Astrocyte of the cerebellum (primary cell): ENCODE results near the gene CDK14.

ENCODE experiments used
- DNase-seq: peaks from one replicate; pipeline ENCODE4 v3.0.0-alpha.2; 2011; ENCODE audit warnings: low read depth
- H3K4me3 ChIP-seq: 2 replicates; pipeline ENCODE4 v1.5.1; 2011; ENCODE audit warnings: mild to moderate bottlenecking, low read depth, low read length, moderate library complexity
- in situ Hi-C: cut with HindIII; loops from 2 replicates; pipeline ENCODE4 v1.10.0; 2017; ENCODE audit warnings: low sequenced_read_pairs
- TF ChIP-seq, protein P1 (sequence below): IDR thresholded peaks from 2 replicates; pipeline ENCODE4 v1.5.1; 2012; ENCODE audit warnings: low read length, low read depth, moderate library complexity, mild to moderate bottlenecking; ENCODE audit errors: missing control alignments

The CDK14 gene

DNA sequence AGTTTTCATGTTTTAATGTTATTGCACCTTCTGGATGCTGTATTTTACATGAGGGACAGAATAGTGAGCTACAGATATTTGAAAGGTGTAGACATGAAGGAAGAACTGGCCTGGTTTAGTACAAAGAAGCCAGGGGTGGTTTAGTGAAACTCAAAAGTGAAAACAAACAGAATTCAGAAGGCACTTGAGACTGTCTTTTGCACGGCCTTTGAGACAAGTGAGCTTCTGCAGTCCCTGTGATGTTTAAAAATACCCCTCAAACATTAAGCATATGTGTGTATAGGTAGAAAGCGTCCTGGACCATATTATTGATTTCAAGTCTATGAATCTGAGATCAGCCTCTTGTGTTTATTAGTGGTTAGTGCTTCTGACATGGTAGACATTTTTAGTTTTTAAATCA is 118.9 kb downstream of the CDK14 start:
- no peak for DNase-seq
- in situ Hi-C loops: loop anchor here (5.0 kb wide), 1 partner anchor 42 kb away; no protein-coding TSS in a partner anchor
- TF ChIP-seq, protein P1, sequence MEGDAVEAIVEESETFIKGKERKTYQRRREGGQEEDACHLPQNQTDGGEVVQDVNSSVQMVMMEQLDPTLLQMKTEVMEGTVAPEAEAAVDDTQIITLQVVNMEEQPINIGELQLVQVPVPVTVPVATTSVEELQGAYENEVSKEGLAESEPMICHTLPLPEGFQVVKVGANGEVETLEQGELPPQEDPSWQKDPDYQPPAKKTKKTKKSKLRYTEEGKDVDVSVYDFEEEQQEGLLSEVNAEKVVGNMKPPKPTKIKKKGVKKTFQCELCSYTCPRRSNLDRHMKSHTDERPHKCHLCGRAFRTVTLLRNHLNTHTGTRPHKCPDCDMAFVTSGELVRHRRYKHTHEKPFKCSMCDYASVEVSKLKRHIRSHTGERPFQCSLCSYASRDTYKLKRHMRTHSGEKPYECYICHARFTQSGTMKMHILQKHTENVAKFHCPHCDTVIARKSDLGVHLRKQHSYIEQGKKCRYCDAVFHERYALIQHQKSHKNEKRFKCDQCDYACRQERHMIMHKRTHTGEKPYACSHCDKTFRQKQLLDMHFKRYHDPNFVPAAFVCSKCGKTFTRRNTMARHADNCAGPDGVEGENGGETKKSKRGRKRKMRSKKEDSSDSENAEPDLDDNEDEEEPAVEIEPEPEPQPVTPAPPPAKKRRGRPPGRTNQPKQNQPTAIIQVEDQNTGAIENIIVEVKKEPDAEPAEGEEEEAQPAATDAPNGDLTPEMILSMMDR: no peak
- H3K4me3 ChIP-seq: no peak overlapping the region

DNA sequence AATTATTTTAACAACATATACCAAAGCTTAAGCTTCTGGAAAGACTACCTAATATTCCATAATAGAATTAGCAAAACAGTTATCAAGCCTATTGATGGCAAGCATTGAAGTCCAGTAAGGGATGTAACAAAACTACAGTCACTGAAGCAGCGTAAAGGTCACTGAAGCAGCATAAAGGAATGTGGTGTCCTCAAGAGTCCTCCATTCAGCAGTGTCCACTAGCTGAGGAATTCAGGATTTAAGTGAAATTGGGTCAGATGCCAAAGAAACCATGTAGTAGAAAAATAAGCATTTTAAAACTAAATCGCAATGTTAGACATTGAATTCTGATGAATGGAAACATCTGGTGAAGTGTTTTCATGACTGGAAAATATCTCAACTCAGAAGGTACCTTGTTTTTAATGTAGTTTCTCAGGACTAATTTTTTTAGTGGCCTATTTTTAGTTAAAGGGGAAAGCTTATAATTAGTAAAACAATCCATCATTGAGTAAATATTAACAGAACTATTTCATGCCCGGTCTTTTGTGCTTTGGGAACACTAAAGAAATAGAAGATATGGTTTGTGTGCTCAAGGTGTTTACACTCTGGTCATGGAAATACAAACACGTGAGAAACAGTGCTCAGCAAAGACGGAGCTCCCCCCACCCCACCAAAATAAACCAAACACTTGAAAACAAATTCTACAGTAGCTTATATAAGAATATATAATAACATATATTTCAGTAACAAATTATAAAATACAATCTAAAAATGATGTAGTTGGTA is 121.4 kb downstream of the CDK14 start:
- TF ChIP-seq, protein P1: no peak
- DNase-seq: no peak
- H3K4me3 ChIP-seq: no peak overlapping the region
- in situ Hi-C loops: loop anchor here (5.0 kb wide), 1 partner anchor 40 kb away; no protein-coding TSS in a partner anchor

DNA sequence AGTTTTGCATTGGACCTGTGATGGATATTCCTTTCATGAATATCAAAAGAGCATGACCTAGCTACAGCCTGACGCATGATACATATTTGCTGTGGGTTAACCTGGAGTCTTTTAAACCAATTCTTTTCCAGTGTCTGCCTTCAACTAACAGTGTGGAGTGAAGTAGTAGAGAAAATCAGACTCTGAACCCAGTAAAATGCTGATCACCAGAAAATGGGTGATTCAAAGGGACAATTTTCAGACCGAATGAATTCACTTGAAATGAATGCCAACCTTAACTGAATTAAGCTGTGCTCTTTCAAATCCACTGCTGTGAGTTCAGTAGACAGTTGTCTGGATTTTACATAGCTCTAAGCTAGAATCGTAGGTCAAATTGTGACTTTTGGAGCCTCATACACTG is 123.0 kb downstream of the CDK14 start:
- no peak for DNase-seq
- TF ChIP-seq, protein P1: no peak
- in situ Hi-C loops: loop anchor here (5.0 kb wide), 1 partner anchor 38 kb away; no protein-coding TSS in a partner anchor
- H3K4me3 ChIP-seq: no peak overlapping the region

DNA sequence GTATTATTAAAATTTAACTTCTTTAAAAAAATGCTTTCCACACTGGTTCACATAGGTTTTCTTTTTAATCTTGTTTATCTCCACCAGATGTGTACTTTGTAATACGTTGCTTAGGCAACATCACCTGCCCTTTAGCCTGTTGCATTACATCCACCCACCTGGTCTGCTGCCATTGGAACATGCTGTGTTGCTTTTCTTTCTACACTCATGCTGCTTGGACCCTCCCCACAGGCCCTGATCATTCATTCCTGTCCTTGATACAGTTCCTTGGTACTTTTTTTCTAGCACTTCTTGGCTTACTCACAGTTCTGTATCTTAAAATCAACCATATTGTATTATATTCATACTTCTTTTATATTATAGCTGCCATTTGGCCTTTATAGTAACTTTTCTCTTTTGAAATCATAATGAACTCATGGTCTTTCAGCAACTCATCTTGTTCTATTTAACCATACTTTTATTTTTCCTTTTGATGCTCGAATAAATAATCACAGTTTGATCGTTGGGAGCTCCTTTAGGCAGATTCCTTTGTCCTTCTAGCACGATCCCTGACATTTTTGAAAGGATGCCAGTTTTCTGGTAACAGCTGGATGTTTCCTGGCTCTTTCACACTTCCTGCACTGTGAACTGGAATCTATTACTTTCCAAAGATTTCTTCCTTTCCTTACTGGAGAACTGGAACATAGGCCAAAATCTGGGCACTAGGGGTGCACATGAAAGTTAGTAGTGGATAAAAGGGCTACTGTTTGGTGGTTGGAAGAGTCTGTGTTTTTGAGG is 125.1 kb downstream of the CDK14 start:
- in situ Hi-C loops: no loop called here
- peak; percentile 86 for DNase-seq
- TF ChIP-seq, protein P1: peak; percentile 4
- no peak overlapping the region for H3K4me3 ChIP-seq

DNA sequence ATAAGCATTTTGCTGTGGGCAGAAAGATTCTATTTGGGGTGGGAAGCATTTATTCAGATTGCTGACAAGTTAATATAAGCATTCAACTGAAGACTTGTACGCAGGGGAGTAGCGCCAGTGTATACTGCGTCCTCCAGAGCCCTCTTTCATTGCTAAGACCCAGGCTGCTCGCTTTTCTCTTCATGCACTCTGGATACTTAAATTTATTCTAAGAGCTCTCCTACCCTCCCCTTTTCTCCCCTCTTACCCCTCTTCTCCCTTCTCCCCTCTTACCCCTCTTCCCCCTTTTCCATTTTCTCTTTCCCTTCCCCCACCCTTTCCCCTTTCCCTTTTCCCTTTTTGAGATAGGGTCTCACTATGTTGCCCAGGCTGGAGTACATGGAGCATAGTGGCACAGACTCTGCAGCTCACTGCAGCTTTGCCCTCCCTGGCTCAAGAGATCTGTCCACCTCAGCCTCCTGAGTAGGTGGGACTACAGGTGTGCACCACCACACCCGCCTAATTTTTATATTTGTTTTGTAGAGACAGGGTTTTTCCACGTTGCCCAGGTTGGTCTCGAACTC is 125.8 kb downstream of the CDK14 start:
- TF ChIP-seq, protein P1: no peak
- in situ Hi-C loops: no loop called here
- no peak for DNase-seq
- no peak overlapping the region for H3K4me3 ChIP-seq

DNA sequence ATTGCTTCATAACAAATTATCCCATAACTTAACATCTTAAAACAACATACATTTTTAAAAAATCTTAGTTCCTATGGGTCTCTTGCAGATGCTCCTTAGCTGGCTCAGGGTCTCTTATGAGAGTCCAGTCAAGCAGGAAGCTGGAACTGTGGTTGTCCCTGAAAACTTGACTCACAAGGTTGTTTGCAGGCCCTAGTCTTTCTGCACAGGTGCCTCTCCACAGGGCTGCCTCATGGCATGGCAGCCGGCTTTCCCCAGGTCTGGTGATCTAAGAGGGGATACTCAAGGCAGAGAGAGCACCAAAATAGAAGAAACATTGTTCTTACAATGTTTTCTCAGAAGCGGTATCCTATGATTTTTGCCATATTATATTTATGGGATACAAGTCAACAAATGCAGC is 127.1 kb downstream of the CDK14 start:
- DNase-seq: no peak
- H3K4me3 ChIP-seq: no peak overlapping the region
- in situ Hi-C loops: no loop called here
- TF ChIP-seq, protein P1: no peak
